ENCODE measurements around the gene KPTN.

Gene KPTN

DNA sequence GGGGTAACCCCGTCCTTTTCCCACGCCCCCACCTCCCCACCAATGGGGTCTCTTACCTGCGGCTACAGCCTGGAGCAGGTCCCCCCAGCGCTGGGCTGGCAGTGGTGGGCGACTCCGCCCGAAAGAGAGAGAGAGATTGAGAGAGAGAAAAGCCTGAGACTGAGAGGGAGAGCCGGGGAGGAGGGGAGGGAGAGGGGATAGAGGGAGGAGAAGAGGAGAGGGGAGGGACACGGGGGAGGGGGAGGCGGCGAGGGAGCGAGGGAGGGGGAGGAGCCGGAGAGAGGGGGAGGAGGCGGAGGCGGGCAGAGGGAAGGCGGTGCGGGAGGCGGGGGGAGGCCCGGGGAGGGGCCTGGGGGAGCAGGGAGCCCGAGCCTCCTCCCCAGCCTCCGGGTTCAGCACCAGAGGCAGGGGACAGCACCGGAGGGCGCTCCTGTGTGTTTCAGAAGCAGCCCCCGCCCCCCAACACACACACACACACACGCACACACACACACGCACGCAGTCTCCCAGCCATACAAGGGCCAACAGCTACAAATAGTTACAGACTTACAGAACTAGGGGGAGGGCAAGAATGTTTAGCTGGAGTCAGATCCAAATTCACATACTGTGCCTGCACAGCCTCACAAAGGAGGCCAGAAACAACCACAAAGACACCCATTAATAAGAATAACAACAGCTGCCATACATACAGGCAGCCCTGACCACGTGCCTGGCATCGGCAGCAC, 12.1 kb downstream of the KPTN start, which contains the start of gene SLC8A2:
Gene SLC8A2, minus strand, starts transcription at position 161 of the 725 bp plus-strand sequence. CDS start 5,490 bp downstream, outside the sequence.
- H3K27ac ChIP-seq, result no peak within 1 kb of the TSS
- no peak for TF ChIP-seq ZFX (IDR thresholded peaks at IDR 0.05; ENCODE audit: borderline replicate concordance)
- TF ChIP-seq, protein P1, sequence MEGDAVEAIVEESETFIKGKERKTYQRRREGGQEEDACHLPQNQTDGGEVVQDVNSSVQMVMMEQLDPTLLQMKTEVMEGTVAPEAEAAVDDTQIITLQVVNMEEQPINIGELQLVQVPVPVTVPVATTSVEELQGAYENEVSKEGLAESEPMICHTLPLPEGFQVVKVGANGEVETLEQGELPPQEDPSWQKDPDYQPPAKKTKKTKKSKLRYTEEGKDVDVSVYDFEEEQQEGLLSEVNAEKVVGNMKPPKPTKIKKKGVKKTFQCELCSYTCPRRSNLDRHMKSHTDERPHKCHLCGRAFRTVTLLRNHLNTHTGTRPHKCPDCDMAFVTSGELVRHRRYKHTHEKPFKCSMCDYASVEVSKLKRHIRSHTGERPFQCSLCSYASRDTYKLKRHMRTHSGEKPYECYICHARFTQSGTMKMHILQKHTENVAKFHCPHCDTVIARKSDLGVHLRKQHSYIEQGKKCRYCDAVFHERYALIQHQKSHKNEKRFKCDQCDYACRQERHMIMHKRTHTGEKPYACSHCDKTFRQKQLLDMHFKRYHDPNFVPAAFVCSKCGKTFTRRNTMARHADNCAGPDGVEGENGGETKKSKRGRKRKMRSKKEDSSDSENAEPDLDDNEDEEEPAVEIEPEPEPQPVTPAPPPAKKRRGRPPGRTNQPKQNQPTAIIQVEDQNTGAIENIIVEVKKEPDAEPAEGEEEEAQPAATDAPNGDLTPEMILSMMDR (IDR thresholded peaks at IDR 0.05), result no peak

DNA sequence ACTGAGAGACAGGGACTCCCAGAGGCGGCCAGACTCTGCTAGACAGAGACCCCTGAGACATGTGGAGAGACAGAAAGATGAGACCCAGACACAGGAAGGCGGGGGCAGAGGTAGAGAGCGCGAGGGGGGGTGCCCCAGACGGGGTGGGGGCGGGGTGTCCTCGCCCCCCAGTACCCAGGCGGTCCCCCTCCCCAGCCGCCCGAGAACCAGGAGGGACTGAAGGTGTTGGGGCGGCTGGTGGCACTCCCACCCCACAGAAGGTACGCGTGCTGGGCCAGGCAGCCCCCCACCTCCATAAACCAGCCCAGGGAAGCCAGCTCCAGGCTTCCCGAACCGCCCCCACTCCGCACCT, 12.7 kb downstream of the KPTN start:
- TF ChIP-seq ZFX (IDR thresholded peaks at IDR 0.05; ENCODE audit: borderline replicate concordance), result no peak
- TF ChIP-seq, protein P1 (IDR thresholded peaks at IDR 0.05), result no peak
- H3K27ac ChIP-seq, result no peak overlapping the region

DNA sequence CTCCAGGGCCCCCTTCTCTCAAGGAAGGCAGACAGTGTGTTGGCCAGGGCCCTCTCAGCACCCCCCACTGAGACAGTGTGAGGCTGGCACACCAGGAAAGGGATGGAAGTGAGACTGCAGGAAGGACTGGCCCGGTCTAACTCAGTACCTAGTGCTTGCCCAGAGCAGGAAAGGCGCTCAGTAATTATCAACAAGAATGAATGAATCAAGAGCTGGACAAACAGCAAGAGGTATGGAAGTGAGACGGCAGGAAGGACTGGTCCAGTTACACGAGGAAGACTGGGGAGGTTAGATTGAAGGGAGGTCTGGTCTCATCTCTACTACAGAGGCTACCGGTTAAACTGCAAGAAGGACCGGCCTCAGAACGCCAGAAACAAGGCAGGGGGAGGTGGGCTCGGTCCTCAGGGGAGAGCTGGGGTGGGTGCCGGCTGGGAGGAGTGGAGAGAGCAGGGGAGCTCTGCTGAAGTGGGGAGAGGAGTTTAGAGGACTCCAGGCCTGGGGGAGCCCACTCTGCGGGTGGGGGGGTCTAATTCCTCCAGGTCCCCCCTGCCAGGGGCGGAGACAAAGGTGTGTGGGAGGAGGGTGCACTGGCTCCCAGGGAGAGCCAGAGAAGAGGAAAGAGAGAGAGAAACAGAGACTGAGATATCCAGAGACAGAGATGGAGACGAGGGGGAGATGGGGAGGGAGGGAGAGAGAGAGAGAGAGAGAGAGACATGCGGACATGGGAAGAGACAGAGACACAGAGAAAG, 13.4 kb downstream of the KPTN start:
- H3K27ac ChIP-seq, result no peak overlapping the region
- TF ChIP-seq ZFX (IDR thresholded peaks at IDR 0.05; ENCODE audit: borderline replicate concordance), result no peak
- TF ChIP-seq, protein P1 (IDR thresholded peaks at IDR 0.05), result no peak

DNA sequence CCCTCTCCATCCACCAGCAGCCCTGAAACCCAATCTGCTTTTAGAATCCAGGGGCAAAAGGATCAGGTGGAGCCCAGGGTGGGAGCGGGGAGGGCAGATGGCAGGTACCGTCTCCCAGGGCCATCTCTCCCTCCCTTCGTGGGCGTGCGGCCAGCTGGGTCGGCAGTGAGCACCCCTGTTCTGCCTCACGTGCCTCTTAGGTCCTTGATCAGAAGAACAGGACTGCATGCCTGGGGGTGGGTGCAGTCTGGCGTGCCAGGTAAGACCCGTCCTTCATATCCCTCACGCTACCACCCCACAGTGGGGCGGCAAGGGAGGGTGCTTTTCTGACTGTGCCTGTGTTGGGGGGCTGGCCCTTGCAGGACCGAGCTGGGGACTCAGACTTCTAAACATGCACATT, 14.3 kb downstream of the KPTN start:
- H3K27ac ChIP-seq, result no peak overlapping the region
- TF ChIP-seq, protein P1 (IDR thresholded peaks at IDR 0.05), result no peak
- TF ChIP-seq ZFX (IDR thresholded peaks at IDR 0.05; ENCODE audit: borderline replicate concordance), result no peak

DNA sequence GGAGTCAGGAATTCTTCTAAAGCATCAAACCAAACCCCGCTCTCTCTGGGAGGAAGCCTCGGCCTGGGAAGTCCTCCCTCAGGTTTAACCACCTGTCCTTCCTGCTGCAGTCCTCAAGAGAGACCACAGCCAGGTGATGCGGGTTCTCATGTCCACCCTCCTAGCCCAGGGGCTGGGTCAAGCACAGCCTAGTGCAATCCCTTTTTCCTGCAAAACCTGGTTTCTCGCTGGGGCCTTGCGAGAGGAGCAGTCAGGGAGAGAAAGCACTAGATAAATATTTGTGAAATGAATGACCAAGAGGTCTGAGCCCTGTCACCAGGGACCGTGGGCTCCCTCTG, 14.7 kb downstream of the KPTN start:
- TF ChIP-seq, protein P1 (IDR thresholded peaks at IDR 0.05), result no peak
- TF ChIP-seq ZFX (IDR thresholded peaks at IDR 0.05; ENCODE audit: borderline replicate concordance), result no peak
- H3K27ac ChIP-seq, result no peak overlapping the region

DNA sequence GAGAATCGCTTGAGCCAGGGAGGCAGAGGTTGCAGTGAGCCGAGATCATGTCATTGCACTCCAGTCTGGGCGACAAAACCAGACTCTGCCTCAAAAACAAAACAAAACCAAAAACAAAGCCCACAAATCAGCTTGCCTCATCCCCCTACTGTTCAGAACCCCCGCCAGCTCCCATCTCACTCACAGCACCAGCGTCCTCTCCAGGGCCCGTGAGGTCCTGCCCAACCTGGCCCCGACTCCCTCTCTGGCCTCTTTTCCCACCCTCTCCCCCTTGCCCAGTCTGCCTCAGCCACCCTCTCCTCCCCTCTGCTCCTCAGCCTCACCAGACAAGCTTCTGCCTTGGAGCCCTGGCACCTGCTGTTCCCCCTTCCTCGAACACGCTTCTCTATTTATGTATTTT, 16.1 kb downstream of the KPTN start:
- TF ChIP-seq, protein P1 (IDR thresholded peaks at IDR 0.05), result no peak
- no peak for TF ChIP-seq ZFX (IDR thresholded peaks at IDR 0.05; ENCODE audit: borderline replicate concordance)
- no peak overlapping the region for H3K27ac ChIP-seq

DNA sequence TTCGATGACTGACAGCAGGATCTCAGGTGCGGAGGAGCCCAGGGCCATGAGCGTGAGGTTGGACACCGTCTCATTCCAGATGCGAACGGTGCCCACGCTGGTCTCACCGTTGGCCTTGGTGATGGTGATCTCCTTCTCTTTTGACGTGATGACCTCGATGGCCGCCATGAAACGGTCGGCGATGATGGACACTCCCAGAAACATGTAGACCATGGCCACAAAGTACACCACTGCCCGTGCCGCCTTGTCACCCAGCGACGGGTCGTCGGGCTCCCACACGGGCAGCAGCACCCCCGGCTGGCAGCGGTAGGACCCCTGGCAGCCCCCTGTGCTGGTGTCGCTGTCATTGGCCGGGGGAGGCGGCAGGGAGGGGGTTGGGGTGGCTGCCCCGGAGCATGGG, 18.1 kb downstream of the KPTN start:
- H3K27ac ChIP-seq, result no peak overlapping the region
- TF ChIP-seq ZFX (IDR thresholded peaks at IDR 0.05; ENCODE audit: borderline replicate concordance), result no peak
- TF ChIP-seq, protein P1 (IDR thresholded peaks at IDR 0.05), result no peak
